ENCODE results near the gene GIPC2. TPM values are rescaled to one million over a fixed set of nuclear protein-coding genes. Genes with fewer than 3 reads are reported as not detected.

The GIPC2 gene
- total and polyA plus RNA-seq, 11 donors: 0.99 to 4.0 (median 2.5) TPM

GRCh38 chr1:78054972-78055371, 9.2 kb downstream of the GIPC2 start:
- intact Hi-C loops (cut with DNase I): loop anchor here in 1 of 10 donors (5.0 kb wide), 1 partner anchor 57 kb away; no protein-coding TSS in a partner anchor
- H3K4me1 ChIP-seq: peaks cover 0 to 30% (median 12%) of the 10 kb centered on the region in 12 donors
- WGBS, 4 donors: 47 to 97% (median 49%) methylated on average over 2 of the region's 2 CpGs
- H3K4me3 ChIP-seq: no peak overlapping the region
- ATAC-seq (no peak), DNase-seq (no peak)
- TF ChIP-seq POLR2A (IDR thresholded peaks at IDR 0.05) (no peak), CTCF (IDR thresholded peaks at IDR 0.05) (no peak)
- no peaks in the 10 kb centered on the region for H3K27me3 ChIP-seq
- no peaks in the 10 kb centered on the region for H3K36me3 ChIP-seq
- peak overlapping the region in 2 of 12 donors; percentile 52 to 58 for H3K27ac ChIP-seq
- no peaks in the 10 kb centered on the region for H3K9me3 ChIP-seq

GRCh38 chr1:78055565-78056132, 9.9 kb downstream of the GIPC2 start:
- no peak for DNase-seq
- Histone ChIP-seq H3K27ac (peak overlapping the region in 3 of 12 donors; percentile 22 to 58 (median 52)), H3K27me3 (no peaks in the 10 kb centered on the region), H3K9me3 (no peaks in the 10 kb centered on the region), H3K4me1 (peaks cover 0 to 30% (median 12%) of the 10 kb centered on the region in 12 donors), H3K4me3 (peak overlapping the region in 3 of 12 donors; percentile 3 to 15 (median 7)), H3K36me3 (no peaks in the 10 kb centered on the region)
- peak in 3 of 4 donors; percentile 19 to 31 (median 22) for ATAC-seq
- intact Hi-C loops (cut with DNase I): no loop called here
- WGBS, 4 donors: 17 to 44% (median 31%) methylated on average over 3 of the region's 3 CpGs
- TF ChIP-seq POLR2A (IDR thresholded peaks at IDR 0.05): no peak
- no peak for TF ChIP-seq CTCF (IDR thresholded peaks at IDR 0.05)

- H3K9me3 ChIP-seq: no peaks in the 10 kb centered on the region
- no peak for TF ChIP-seq POLR2A (IDR thresholded peaks at IDR 0.05)
- TF ChIP-seq CTCF (IDR thresholded peaks at IDR 0.05): no peak
- no peak for ATAC-seq
- DNase-seq: no peak
- H3K27ac ChIP-seq: no peak overlapping the region
- H3K4me1 ChIP-seq: peaks cover 0 to 28% (median 5%) of the 10 kb centered on the region in 12 donors
- H3K27me3 ChIP-seq: no peaks in the 10 kb centered on the region
- 71 to 85% (median 77%) methylated on average over 4 of the region's 4 CpGs for WGBS, 4 donors
- intact Hi-C loops (cut with DNase I): no loop called here
- H3K36me3 ChIP-seq: no peaks in the 10 kb centered on the region
- H3K4me3 ChIP-seq: no peak overlapping the region
Measured at GRCh38 chr1:78058670-78059069, 12.9 kb downstream of the GIPC2 start.

GRCh38 chr1:78060857-78061563, 15.2 kb downstream of the GIPC2 start:
- no peak for DNase-seq
- Histone ChIP-seq H3K4me1 (peaks cover 0 to 17% (median 3%) of the 10 kb centered on the region in 12 donors), H3K36me3 (no peaks in the 10 kb centered on the region), H3K27ac (peak overlapping the region in 1 of 12 donors; percentile 18), H3K27me3 (no peaks in the 10 kb centered on the region), H3K4me3 (no peak overlapping the region), H3K9me3 (no peaks in the 10 kb centered on the region)
- no peak for ATAC-seq
- TF ChIP-seq POLR2A (IDR thresholded peaks at IDR 0.05) (no peak), CTCF (IDR thresholded peaks at IDR 0.05) (no peak)
- intact Hi-C loops (cut with DNase I): no loop called here
- WGBS, 4 donors: 85 to 91% (median 89%) methylated on average over 4 of the region's 4 CpGs

All from heart left ventricle (tissue), 16 donors.